Muscle layer of colon (tissue), 2 donors: ENCODE measurements around the gene DOCK1.

Experiments used
- H3K27ac ChIP-seq: one replicate; pipeline ENCODE4 v1.7.0; 2013; ENCODE audit warnings: low read depth, mild to moderate bottlenecking, low read length, moderate library complexity
- H3K27me3 ChIP-seq, 2 donors: one replicate each; pipeline ENCODE4 v1.7.0; 2013; ENCODE audit warnings: low read length in 2 of 2, mild to moderate bottlenecking in 2 of 2; ENCODE audit not compliant: insufficient read depth in 2 of 2, control insufficient read depth in 1 of 2
- H3K36me3 ChIP-seq: one replicate; pipeline ENCODE4 v1.7.0; 2013; ENCODE audit warnings: mild to moderate bottlenecking, low read length; ENCODE audit not compliant: insufficient read depth
- H3K4me1 ChIP-seq: one replicate; pipeline ENCODE4 v1.7.0; 2013; ENCODE audit warnings: mild to moderate bottlenecking, low read length; ENCODE audit not compliant: insufficient read depth
- H3K4me3 ChIP-seq, 2 donors: one replicate each; pipeline ENCODE4 v1.7.0; 2013; ENCODE audit warnings: low read length in 2 of 2, low read depth in 1 of 2, mild to moderate bottlenecking in 1 of 2, moderate library complexity in 1 of 2
- H3K9ac ChIP-seq: one replicate; pipeline ENCODE4 v1.7.0; 2013; ENCODE audit warnings: low read length
- H3K9me3 ChIP-seq: one replicate; pipeline ENCODE4 v1.7.0; 2013; ENCODE audit warnings: mild to moderate bottlenecking, low read length
- donor health status: abdominal sarcoma.
- donor health status: Adenocarcinoma of cecum.

The DOCK1 gene

GRCh38 chr10:127429601-127430312 is 524.5 kb downstream of the DOCK1 start:
- no peak overlapping the region for H3K27ac ChIP-seq
- H3K27me3 ChIP-seq, result no peaks in the 10 kb centered on the region
- no peaks in the 10 kb centered on the region for H3K9me3 ChIP-seq
- H3K9ac ChIP-seq, result no peak overlapping the region
- no peak overlapping the region for H3K4me3 ChIP-seq
- H3K4me1 ChIP-seq, result no peaks in the 10 kb centered on the region
- peaks cover 29% of the 10 kb centered on the region for H3K36me3 ChIP-seq

- no peaks in the 10 kb centered on the region for H3K9me3 ChIP-seq
- no peaks in the 10 kb centered on the region for H3K4me1 ChIP-seq
- no peak overlapping the region for H3K27ac ChIP-seq
- no peaks in the 10 kb centered on the region for H3K27me3 ChIP-seq
- H3K4me3 ChIP-seq, result no peak overlapping the region
- H3K36me3 ChIP-seq, result peaks cover 19% of the 10 kb centered on the region
- no peak overlapping the region for H3K9ac ChIP-seq
Observed at GRCh38 chr10:127431525-127431924, 526.3 kb downstream of the DOCK1 start.

GRCh38 chr10:127434006-127434405 is 528.8 kb downstream of the DOCK1 start:
- no peak overlapping the region for H3K4me3 ChIP-seq
- no peak overlapping the region for H3K27ac ChIP-seq
- H3K36me3 ChIP-seq, result peaks cover 4% of the 10 kb centered on the region
- H3K27me3 ChIP-seq, result no peaks in the 10 kb centered on the region
- H3K9ac ChIP-seq, result no peak overlapping the region
- no peaks in the 10 kb centered on the region for H3K4me1 ChIP-seq
- H3K9me3 ChIP-seq, result no peaks in the 10 kb centered on the region

GRCh38 chr10:127435246-127435645 is 530.0 kb downstream of the DOCK1 start:
- H3K9ac ChIP-seq, result no peak overlapping the region
- H3K27ac ChIP-seq, result no peak overlapping the region
- no peaks in the 10 kb centered on the region for H3K4me1 ChIP-seq
- peaks cover 17% of the 10 kb centered on the region for H3K36me3 ChIP-seq
- no peaks in the 10 kb centered on the region for H3K9me3 ChIP-seq
- H3K27me3 ChIP-seq, result no peaks in the 10 kb centered on the region
- no peak overlapping the region for H3K4me3 ChIP-seq

GRCh38 chr10:127440371-127440770 is 535.1 kb downstream of the DOCK1 start:
- peaks cover 32% of the 10 kb centered on the region for H3K36me3 ChIP-seq
- H3K27me3 ChIP-seq, result no peaks in the 10 kb centered on the region
- no peak overlapping the region for H3K27ac ChIP-seq
- no peaks in the 10 kb centered on the region for H3K4me1 ChIP-seq
- H3K9ac ChIP-seq, result no peak overlapping the region
- H3K4me3 ChIP-seq, result no peak overlapping the region
- H3K9me3 ChIP-seq, result no peaks in the 10 kb centered on the region

GRCh38 chr10:127441350-127442219 is 536.4 kb downstream of the DOCK1 start:
- H3K27me3 ChIP-seq, result no peaks in the 10 kb centered on the region
- peaks cover 32% of the 10 kb centered on the region for H3K36me3 ChIP-seq
- H3K27ac ChIP-seq, result no peak overlapping the region
- no peak overlapping the region for H3K9ac ChIP-seq
- no peaks in the 10 kb centered on the region for H3K4me1 ChIP-seq
- no peak overlapping the region for H3K4me3 ChIP-seq
- no peaks in the 10 kb centered on the region for H3K9me3 ChIP-seq

GRCh38 chr10:127442220-127442525 is 536.9 kb downstream of the DOCK1 start:
- Histone ChIP-seq H3K4me1 (no peaks in the 10 kb centered on the region), H3K9me3 (no peaks in the 10 kb centered on the region), H3K9ac (no peak overlapping the region), H3K4me3 (no peak overlapping the region), H3K36me3 (peaks cover 32% of the 10 kb centered on the region), H3K27me3 (no peaks in the 10 kb centered on the region), H3K27ac (no peak overlapping the region)

GRCh38 chr10:127444155-127444554 is 538.9 kb downstream of the DOCK1 start:
- no peaks in the 10 kb centered on the region for H3K27me3 ChIP-seq
- H3K36me3 ChIP-seq, result peaks cover 33% of the 10 kb centered on the region
- H3K4me3 ChIP-seq, result no peak overlapping the region
- H3K4me1 ChIP-seq, result no peaks in the 10 kb centered on the region
- no peak overlapping the region for H3K9ac ChIP-seq
- no peaks in the 10 kb centered on the region for H3K9me3 ChIP-seq
- no peak overlapping the region for H3K27ac ChIP-seq

GRCh38 chr10:127447197-127447596 is 542.0 kb downstream of the DOCK1 start:
- Histone ChIP-seq H3K4me1 (no peaks in the 10 kb centered on the region), H3K4me3 (no peak overlapping the region), H3K27ac (no peak overlapping the region), H3K9ac (no peak overlapping the region), H3K27me3 (no peaks in the 10 kb centered on the region), H3K36me3 (peaks cover 33% of the 10 kb centered on the region), H3K9me3 (no peaks in the 10 kb centered on the region)

GRCh38 chr10:127449490-127449889 is 544.3 kb downstream of the DOCK1 start:
- Histone ChIP-seq H3K36me3 (peaks cover 24% of the 10 kb centered on the region), H3K4me1 (no peaks in the 10 kb centered on the region), H3K4me3 (no peak overlapping the region), H3K27ac (no peak overlapping the region), H3K9me3 (no peaks in the 10 kb centered on the region), H3K27me3 (no peaks in the 10 kb centered on the region), H3K9ac (no peak overlapping the region)

GRCh38 chr10:127450644-127451043 is 545.4 kb downstream of the DOCK1 start:
- no peaks in the 10 kb centered on the region for H3K27me3 ChIP-seq
- H3K27ac ChIP-seq, result no peak overlapping the region
- H3K9ac ChIP-seq, result no peak overlapping the region
- no peak overlapping the region for H3K4me3 ChIP-seq
- H3K9me3 ChIP-seq, result no peaks in the 10 kb centered on the region
- peaks cover 17% of the 10 kb centered on the region for H3K36me3 ChIP-seq
- no peaks in the 10 kb centered on the region for H3K4me1 ChIP-seq

GRCh38 chr10:127451628-127452027 is 546.4 kb downstream of the DOCK1 start:
- Histone ChIP-seq H3K27ac (no peak overlapping the region), H3K36me3 (peaks cover 17% of the 10 kb centered on the region), H3K9ac (no peak overlapping the region), H3K27me3 (no peaks in the 10 kb centered on the region), H3K4me3 (no peak overlapping the region), H3K9me3 (no peaks in the 10 kb centered on the region), H3K4me1 (no peaks in the 10 kb centered on the region)
